MV-4-11 (cell line): ENCODE measurements around the gene C4orf50.

Source experiments
- DNase-seq: peaks from one replicate; lab custom pipeline; 2025; lab: John Stamatoyannopoulos, UW

Gene C4orf50

DNA sequence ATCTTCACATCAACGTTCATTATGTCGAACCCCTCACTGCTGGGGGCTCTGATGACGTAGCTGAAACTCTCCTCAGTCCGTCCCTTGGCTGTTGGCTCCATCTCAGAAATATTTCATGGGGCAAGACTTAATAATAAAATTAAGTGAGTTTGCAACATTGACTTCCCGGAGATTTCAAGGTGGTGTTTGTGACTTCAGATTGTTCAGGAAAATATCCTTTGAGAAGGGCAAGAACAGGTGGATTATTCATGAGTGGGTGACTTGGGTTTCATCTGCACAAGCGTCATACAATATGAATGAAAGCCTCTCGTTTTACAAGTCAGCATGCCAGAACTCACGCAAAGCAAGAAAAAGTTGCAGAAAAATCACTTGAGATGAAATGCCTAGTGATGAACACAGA is at the start of gene C4orf50:
Gene C4orf50, minus strand, starts transcription at position 101 of the 400 bp plus-strand sequence.
- no peak for DNase-seq

DNA sequence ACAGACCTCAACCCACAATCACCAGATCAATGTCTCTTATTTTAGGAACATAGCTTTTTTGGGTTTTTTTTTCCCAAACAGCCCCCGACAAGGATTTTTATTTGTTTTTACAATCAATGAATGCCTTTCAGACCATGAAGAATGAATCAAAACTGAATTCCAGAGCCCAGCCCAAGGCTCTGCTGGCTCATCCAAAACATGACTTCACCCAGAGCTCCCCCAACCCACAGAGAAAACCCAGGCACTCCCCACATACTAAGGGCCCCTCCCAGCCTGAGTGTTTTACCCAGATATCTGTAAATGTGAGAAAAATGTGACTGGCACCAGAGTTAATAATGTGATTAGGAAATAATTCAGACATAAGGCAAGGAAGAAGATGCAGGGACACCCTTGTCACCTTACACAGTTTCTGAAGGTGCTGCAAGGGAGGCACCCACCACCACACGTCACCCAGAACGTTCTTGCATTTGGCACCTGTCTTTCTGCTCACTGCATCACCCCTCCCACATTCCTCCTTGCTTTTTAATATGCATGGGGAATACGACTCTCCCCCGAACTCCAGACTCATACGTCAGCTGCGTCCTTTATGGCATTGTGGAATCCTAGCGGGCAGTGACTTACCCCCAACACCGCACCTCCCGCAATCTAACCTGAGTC is 47.8 kb upstream of the C4orf50 start:
- no peak for DNase-seq

DNA sequence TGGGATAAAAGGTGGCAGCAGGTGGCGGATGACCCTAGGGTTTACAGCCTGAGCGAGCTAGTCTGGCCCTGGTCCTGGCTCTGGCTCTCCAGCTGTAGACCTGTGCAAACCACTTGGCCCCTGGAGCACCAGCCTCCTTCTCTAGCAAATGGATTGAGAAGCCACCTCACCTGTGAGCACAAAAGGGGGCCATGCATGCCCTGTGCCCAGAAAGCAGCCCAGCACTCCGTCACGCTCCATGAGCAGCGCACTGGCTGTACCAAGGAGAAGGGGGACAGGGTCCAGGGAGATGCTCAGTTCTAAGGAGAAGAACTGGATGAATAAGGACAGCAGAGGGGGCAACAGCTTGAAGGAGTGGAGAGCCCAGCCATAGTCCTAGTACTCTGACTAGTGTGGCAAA is 46.9 kb upstream of the C4orf50 start:
- no peak for DNase-seq

DNA sequence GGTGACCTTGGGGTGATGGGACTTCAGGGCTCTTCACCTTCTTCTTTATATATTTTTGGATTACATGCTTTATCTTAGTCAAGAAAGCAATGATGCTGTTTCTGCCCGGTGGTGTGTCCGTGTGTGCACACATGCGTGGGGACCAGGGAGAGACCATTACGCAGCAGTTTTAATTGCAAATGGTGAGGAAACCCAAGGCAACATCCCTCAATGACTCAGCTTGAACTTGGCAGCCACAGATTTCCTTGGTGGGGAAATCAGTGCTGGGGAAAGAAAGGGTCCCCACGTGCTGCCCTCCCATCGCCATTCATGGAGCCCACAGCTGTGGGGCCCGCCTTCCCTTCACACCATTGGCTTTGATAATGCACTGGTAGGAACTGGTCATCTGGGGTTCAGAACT is 46.2 kb upstream of the C4orf50 start:
- DNase-seq, result no peak

DNA sequence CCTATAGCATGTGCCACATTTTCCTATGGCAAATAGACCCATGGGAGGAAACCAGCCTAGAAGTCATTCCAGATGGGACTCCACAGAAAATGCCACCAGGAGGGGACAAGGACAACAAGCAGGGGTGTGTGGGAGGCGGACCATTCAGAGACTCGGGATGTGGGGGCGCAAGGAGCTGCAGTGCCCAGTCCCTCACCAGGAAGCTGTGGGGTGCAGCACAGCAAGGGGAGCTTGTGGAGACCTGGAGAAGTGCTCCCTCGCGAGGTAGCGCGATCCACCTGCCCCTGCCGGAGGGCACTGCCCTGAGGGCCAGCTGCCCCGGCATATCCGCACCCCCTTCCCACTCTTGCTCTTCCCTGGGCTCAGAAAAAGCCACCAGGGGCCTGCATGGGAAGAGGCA is 45.5 kb upstream of the C4orf50 start:
- no peak for DNase-seq

DNA sequence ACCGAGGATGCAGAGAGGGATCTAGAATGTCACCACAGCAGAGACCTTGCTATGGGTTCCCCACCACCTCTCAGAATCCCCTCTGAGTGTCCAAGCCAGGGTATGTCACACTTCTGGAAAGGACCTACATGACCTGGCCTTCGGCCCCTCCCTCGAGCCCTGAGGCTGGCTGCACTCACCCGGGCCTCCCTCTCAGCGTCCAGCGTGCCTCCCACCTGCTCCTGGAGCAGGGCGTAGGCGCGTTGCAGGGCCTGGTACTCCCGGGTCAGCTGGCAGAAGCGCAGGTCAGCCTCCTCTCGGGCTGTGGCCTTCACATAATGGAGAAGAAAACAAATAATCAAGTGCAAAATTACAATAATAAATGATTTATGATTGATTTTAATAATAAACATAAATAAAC is 43.9 kb upstream of the C4orf50 start:
- no peak for DNase-seq

DNA sequence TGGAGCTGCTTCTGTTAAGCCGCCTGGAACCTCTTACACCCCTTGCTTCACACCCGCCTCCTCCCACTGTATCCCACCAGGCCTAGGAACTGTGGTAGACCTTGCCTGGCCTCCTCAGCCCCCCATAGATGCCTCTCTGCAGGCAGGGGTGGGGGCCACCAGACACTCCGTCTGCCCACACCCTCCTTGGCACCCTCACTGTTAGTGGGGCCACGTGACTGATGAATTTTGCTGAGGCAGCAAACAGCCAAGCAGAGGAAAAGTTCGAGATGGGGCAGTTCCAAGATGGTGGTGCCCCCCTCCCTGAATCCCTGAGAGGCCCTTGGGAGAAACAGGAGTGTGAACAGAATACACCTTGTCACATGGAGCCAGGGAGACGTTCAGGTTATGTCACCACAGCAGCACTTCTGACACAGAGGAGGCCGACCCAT is 41.2 kb upstream of the C4orf50 start:
- no peak for DNase-seq

DNA sequence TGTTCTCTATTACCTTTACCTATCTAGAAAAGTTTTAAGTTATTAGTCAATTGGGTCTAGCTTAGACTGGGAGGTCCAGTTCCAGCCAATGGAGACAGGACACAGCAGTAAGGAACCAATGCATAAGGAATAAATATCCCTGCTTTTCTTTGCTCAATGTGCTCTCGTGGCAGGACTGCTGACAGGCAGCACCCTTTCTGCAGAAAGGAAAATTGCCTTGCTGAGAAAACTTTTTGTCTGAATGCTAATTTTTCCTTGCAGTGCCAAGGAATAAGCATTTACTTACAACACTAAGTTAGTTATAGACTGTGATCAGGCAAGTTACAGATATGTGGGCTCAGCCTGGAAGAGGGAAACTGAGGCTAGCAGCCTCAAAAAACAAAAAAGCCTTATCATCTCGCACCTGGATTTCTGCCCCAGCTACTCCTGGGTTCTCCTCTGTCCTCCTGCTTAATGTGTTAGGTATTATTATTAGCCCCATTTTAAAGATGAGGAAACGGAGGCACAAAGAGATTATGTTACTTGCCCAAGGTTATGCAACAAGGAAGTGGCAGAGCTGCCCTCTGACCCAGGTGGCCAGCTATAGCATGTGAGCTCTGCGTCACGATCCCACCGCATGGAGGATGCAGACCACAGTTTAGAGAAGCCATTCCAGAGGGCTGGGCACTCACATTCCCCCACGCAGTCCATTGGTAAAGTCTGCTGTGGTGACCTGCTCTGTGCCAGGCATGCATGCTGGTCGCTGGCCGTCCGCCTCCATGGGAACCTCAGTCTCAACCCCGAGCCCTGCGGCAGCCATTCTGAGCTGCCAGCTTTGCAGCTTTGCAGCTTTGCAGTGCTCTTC is 40.5 kb upstream of the C4orf50 start:
- DNase-seq, result no peak

DNA sequence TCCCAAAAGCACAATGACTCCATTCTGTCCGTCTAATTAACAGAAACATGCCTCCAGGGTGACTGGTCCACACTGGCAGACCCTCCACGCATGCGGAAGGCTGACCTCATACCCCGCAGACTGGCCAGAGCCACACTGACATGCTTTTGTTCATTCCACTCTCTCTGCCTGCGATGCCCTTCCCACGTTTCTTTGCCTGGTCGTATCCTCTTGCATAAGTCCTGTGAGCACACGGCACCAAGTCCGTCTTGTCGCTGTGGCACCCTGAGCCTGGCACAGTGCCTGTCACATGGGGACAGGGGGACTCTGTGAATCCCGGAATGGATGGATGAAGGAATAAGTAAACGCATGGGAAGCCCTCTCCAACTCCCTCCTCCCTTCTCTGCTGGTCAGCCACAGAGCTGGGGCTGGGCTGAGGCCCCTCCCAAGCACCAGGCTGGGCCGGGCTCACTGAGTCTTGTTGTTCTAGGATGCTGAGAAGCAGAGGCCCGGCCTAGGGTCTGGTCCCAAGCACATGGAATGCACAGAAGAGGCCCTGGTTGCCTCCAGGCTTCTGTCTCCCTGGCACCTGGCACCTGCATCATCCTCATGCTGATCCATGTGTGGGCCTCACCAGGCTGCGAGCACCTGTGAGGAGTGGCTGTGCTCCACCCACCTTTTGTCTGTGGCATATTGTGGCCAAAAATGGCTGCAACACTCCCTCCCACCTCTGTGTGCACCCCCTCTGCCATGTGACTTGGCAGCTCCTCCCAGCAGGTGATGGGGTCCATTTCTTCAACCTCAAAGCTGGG is 38.9 kb upstream of the C4orf50 start:
- no peak for DNase-seq

DNA sequence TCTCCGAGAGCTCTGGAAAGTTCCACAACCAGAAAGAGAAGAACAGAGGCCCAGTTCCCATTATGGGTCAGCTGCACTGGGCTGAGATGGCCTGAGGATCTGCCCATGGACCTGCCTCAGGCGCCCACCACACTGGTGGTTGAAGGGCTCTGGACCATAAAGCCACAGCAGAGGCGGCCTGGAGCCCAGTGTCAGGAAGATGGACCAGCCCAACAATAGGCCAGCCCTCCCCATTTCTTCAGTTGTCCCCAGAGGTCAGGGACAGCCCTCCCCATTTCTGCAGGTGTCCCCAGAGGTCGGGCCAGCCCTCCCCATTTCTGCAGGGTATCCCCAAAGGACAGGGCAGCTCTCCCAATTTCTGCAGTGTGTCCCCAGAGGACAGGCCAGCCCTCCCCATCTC is 37.2 kb upstream of the C4orf50 start:
- DNase-seq, result no peak

DNA sequence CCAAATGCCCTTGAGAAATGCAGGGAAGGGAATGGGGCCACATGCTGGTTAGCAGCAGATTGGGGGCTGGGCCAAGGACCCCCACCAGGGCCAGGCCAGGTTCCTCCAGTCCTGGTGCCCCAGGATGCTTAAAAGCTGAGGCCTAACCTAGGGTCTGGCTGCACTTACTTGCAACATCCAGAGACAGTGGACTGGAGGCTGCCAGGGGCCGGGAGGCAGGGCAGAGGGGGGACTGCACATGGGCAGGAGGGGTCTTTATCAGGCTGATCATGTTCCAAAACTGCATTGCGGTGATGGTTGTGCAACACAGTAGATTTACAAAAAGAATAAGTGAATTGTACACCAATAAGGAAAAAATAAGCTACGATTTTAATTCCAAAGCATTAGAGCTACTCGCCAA is 36.8 kb upstream of the C4orf50 start:
- no peak for DNase-seq

DNA sequence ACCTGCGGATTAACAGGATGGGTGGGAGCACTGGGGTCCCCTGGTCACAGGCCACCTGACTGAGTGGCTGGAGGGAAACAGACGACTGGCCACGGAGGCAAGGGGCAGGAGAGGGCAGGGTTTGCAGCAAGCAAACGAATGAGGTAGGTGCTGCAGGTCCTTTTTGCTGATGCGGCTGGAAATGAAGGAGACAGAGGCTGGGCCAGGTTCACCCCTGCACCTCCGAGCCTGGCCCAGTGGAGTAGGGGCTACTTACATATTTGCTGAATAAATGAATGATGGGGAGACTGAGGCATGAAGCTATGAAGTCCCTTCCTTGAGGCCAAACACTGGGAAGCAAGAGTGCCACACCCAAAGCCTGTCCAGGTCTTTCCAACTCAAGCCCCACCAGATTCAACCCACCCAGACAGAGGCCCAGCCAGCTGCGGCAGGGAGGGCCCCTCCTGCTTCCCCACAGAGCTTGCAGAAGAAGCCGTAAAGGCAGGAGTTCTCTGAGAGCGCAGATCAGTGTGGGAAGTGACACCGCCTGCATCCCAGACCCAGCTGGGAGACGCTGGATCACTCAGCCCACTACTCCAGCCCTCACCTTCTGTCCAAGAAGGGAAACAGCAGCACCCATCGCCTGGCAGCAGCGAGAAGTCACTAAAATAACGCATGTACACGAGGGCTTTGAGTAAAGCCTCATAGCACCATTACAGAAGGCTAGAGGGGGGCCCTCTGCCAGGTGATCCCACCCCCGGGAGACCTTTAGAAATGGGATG is 36.1 kb upstream of the C4orf50 start:
- DNase-seq, result no peak

DNA sequence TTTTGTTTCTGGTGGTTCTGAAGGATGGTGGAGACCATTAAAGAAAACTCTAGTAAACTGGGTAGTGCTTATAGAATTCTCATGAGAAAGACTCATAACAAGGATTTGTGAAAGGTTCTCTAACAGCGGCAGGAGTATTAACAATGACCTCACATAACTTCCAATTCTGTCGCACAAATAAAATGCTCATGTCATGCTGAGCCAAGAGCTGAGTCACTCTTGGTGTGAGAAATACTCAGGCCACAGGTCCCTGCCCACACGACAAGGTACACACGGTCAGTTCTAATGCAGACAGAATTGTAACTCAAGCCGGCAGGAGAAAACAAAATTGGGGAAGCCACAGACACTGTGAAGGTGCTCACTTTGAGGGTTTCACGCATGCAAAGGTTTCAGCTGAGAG is 34.4 kb upstream of the C4orf50 start:
- DNase-seq, result no peak

DNA sequence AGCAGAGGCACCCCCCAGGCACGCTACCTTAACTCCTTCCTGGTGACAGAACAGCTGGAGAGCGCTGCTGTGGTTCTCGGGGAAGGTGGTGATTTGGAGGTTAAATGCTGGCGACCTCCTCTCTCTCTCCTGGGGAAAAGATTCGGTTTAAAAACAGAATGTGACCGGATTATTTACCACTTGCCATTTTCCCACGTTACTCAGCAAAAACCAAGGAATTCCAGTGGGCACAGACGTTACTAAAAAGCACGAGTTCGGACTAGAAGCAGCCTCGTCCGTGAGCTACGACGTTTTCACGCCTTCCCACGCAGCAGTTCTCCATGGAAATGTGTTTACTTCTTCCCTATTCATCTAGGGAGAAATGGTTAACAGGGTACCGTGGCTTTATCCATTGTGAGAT is 32.3 kb upstream of the C4orf50 start:
- DNase-seq, result no peak

DNA sequence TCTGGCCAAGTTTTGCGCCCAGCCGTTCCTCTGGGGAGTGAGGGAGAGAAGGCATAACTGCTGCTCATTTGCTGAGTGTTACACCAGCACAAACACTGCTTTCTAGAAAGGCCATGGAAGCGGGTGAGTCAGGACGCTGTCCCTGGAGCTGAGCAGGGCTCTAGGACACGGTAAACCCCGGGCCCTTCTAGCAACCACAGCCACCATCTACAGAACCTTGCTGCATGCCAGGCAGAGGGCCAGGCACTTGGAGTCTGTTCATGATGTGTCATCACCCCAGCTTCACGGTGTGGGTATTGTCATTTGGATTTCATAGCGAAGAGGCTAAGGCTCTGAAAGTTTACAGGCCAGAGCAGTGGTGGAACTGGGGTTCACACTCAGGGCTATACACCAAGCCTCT is 31.8 kb upstream of the C4orf50 start:
- no peak for DNase-seq

DNA sequence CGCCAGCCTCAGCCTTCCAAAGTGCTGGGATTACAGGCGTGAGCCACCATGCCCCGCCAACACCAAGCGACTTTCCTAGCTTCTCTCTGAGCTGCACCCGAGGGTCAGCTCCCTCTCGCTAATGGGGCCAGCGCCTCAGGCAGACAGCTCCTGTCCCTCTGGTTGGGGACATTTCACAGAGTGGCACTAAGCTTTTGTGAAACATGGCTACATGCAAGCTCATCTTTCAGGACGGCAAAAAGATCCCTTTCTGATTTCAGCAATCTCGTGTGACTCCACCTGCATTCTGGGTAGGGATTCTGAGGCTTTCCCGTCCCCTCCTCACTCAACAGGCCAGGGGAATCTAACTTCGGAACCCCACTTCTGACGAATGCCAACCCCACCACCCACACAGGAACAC is 31.0 kb upstream of the C4orf50 start:
- no peak for DNase-seq

DNA sequence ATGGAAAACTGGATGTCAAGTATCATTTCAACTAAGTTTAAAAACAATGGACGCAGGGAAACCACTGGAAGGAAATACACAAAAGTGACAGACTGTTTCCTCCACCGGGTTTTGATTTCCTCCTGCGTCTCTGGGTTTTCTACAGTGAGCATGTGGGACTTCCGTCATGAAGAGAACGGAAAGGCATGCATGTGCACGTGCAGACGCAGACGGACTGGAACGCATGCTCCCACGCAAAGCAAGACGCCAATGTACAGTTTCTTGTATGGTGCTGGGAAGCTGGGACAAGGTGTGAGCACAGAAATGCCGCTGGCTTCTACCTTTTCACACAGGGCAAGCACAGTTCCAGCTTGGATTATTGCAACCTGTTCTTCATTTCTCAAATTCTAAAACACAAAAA is 30.3 kb upstream of the C4orf50 start:
- no peak for DNase-seq

DNA sequence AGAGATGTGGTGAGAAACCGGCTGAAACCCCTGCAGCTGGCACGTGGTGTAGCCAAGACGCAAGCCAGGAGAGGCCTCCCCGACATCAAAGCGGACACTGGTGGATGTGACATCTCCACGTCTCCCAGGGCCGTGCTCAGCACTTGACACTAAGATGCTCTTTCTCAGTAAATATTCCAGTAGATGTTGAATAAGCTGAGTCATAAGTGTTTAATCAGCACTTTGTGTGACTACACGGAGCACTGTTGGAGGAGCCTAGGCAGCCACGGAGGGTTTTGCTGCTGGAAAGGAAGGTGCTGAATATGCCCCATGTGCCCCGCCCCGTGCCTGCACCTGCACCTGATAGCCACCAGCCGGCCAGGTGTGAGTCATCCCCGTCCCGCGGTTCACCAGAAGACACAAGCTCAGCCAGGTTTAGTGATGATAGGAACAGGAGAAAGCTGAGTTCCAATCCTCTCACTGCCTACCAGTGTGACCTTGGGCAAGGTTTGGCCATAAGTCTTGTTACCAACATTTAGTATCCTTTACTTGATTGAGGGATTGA is 29.0 kb upstream of the C4orf50 start:
- DNase-seq, result no peak

DNA sequence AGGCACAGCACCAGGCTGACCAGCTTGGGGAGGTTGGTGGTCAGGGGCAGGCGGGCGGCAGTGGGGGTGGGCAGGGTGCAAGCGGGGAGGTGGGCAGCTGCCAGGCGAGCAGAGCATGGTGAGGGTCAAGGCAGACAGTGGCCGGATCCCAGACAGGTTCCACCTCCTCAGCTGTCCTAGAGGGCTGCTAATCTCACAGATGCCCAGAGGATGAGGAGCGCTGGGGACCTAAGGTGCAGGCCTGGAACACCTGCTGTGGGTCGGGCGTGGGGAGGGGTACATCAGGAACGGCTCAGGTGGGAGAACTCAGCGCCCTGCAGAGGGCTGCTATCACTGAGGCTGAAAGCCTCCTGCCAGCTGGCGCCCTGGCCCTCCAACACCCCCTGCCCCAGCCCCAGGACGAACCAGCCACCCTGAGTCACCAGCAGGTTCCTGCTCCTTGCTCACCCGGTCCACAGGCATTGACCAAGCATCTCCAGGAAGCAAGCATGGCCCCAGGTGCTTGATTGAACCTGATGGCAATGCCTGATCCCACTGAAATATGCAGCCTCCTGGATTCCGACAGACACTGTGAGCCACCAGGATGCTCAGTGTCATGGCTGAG is 28.4 kb upstream of the C4orf50 start:
- no peak for DNase-seq

DNA sequence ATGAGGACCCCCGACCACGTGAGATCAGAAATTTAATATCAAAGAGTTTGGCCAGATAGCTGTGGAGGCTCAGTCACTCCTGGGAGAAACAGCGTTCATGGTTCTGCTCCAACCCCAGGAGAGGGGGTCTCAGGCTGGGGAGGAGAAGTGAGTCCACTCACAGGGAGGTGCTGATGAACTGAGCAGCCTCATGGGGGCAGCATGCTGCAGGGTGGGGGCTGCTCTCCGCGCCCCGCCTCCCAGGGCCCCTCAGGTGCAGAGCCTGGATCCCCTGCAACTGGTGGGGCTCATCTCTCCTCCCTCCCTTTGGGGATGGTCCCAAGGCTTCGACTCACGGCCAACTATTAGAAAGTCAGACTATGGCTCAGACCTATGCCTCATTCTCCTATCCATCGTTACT is 26.6 kb upstream of the C4orf50 start:
- DNase-seq, result no peak

DNA sequence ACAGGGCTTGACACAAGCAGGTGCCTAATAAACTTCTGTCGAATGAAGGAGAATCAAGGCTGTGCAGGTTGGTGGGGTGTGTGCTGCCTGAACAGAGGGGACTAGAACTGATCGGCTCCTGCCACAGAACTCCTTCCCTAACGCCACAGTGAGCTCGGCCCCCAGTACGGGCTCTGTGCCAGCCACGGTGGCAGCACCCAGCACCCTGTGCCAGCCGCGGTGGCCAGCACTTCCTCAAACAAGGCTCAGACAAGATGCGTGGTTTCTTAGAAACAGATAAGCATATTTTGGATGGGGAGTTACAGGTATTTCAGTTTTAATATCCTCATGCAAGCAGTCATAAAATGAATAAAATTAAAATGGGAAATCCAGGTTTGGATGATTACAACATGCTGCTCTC is 26.0 kb upstream of the C4orf50 start:
- DNase-seq, result no peak
